Trophoblast cell (in vitro differentiated cells and primary cell): Measurements from ENCODE around the gene KCNMB2.

Experiments
- DNase-seq, 2 donors: peaks; one replicate each; pipeline ENCODE4 v3.0.0-alpha.2; 2016
- H2AFZ ChIP-seq: 2 replicates; pipeline ENCODE4 v1.6.1; 2013; ENCODE audit warnings: low read length, moderate library complexity, mild to moderate bottlenecking; ENCODE audit not compliant: insufficient read depth, poor library complexity
- H2AK5ac ChIP-seq: 2 replicates; pipeline ENCODE4 v1.6.1; 2013; ENCODE audit warnings: mild to moderate bottlenecking, low read length
- H2BK120ac ChIP-seq: 2 replicates; pipeline ENCODE4 v1.6.1; 2013; ENCODE audit warnings: low read length, mild to moderate bottlenecking, moderate library complexity; ENCODE audit not compliant: insufficient read depth, poor library complexity
- H2BK12ac ChIP-seq: 2 replicates; pipeline ENCODE4 v1.6.1; 2013; ENCODE audit warnings: mild to moderate bottlenecking, low read length, moderate library complexity
- H2BK5ac ChIP-seq: 2 replicates; pipeline ENCODE4 v1.6.1; 2013; ENCODE audit warnings: low read length, low read depth, moderate library complexity, mild to moderate bottlenecking; ENCODE audit not compliant: poor library complexity
- H3K14ac ChIP-seq: 2 replicates; pipeline ENCODE4 v1.6.1; 2013; ENCODE audit warnings: mild to moderate bottlenecking, low read length
- H3K18ac ChIP-seq: 2 replicates; pipeline ENCODE4 v1.6.1; 2013; ENCODE audit warnings: mild to moderate bottlenecking, low read length
- H3K23ac ChIP-seq: 2 replicates; pipeline ENCODE4 v1.6.1; 2013; ENCODE audit warnings: low read length
- H3K27ac ChIP-seq: 2 replicates; pipeline ENCODE4 v1.5.1; 2013; ENCODE audit warnings: low read depth, mild to moderate bottlenecking, inconsistent platforms, low read length, moderate library complexity
- H3K27me3 ChIP-seq: 2 replicates; pipeline ENCODE4 v1.6.1; 2013; ENCODE audit warnings: inconsistent platforms, mild to moderate bottlenecking, low read length, moderate library complexity; ENCODE audit not compliant: insufficient read depth
- H3K36me3 ChIP-seq, 2 experiments: 1 replicate in 1 of 2; 2 replicates in 1 of 2; pipeline ENCODE4 v1.6.1; 2013; ENCODE audit warnings: low read length in 2 of 2, mild to moderate bottlenecking in 2 of 2, moderate library complexity in 1 of 2; ENCODE audit not compliant: insufficient read depth in 2 of 2, control insufficient read depth in 1 of 2
- H3K4ac ChIP-seq: 2 replicates; pipeline ENCODE4 v1.6.1; 2013; ENCODE audit warnings: low read depth, mild to moderate bottlenecking, low read length, moderate library complexity
- H3K4me1 ChIP-seq, 2 experiments: 1 replicate in 1 of 2; 2 replicates in 1 of 2; pipeline ENCODE4 v1.6.1; 2013; ENCODE audit warnings: low read length in 2 of 2, mild to moderate bottlenecking in 2 of 2, moderate library complexity in 1 of 2; ENCODE audit not compliant: insufficient read depth in 2 of 2, control insufficient read depth in 1 of 2
- H3K4me2 ChIP-seq: 2 replicates; pipeline ENCODE4 v1.6.1; 2013; ENCODE audit warnings: inconsistent platforms, mild to moderate bottlenecking, low read length, moderate library complexity
- H3K4me3 ChIP-seq: 2 replicates; pipeline ENCODE4 v1.5.1; 2013; ENCODE audit warnings: mild to moderate bottlenecking, low read depth, low read length, inconsistent platforms
- H3K79me1 ChIP-seq: one replicate; pipeline ENCODE4 v1.6.1; 2013; ENCODE audit warnings: low read length
- H3K79me2 ChIP-seq: 2 replicates; pipeline ENCODE4 v1.6.1; 2013; ENCODE audit warnings: low read length, mild to moderate bottlenecking; ENCODE audit not compliant: control insufficient read depth, insufficient read depth, poor library complexity
- H3K9ac ChIP-seq: 2 replicates; pipeline ENCODE4 v1.6.1; 2013; ENCODE audit warnings: mild to moderate bottlenecking, low read length
- H3K9me3 ChIP-seq: 2 replicates; pipeline ENCODE4 v1.6.1; 2013; ENCODE audit warnings: low read depth, mild to moderate bottlenecking, control low read depth, inconsistent platforms, low read length; ENCODE audit not compliant: insufficient read depth
- H4K12ac ChIP-seq: 2 replicates; pipeline ENCODE4 v1.6.1; 2013; ENCODE audit warnings: low read depth, mild to moderate bottlenecking, low read length, moderate library complexity
- H4K8ac ChIP-seq: 2 replicates; pipeline ENCODE4 v1.6.1; 2013; ENCODE audit warnings: low read depth, mild to moderate bottlenecking, low read length, moderate library complexity
- H4K91ac ChIP-seq: one replicate; pipeline ENCODE4 v1.6.1; 2013; ENCODE audit warnings: low read depth, mild to moderate bottlenecking, low read length, moderate library complexity
- WGBS: extraction: QIAGEN DNeasy Blood & Tissue Kit; methylation state at CpG from one replicate; pipeline ENCODE4 v1.1.7; 2013; ENCODE audit warnings: missing lambda C conversion rate; ENCODE audit not compliant: insufficient read length, insufficient coverage; ENCODE audit errors: extremely low coverage; 5-methylcytosine and 5-hydroxymethylcytosine counted together

The KCNMB2 gene

GRCh38 chr3:178500631-178501030 lies 35.6 kb upstream of the KCNMB2 start:
- Histone ChIP-seq H3K4ac (no peak overlapping the region), H3K36me3 (no peaks in the 10 kb centered on the region), H2BK5ac (no peak overlapping the region), H3K79me2 (no peaks in the 10 kb centered on the region), H3K4me2 (no peak overlapping the region), H2BK120ac (no peak overlapping the region), H2AK5ac (no peak overlapping the region), H3K27me3 (no peaks in the 10 kb centered on the region), H3K79me1 (no peaks in the 10 kb centered on the region), H2BK12ac (no peak overlapping the region), H3K9me3 (peaks cover 6% of the 10 kb centered on the region), H3K4me3 (no peak overlapping the region), H3K27ac (no peak overlapping the region), H4K91ac (no peak overlapping the region), H3K23ac (no peak overlapping the region), H2AFZ (no peak overlapping the region), H3K4me1 (no peaks in the 10 kb centered on the region), H3K18ac (no peak overlapping the region), H4K8ac (no peak overlapping the region), H4K12ac (no peak overlapping the region), H3K9ac (no peak overlapping the region), H3K14ac (no peak overlapping the region)
- no CpG with 5 or more reads among the region's 9 CpGs for WGBS
- DNase-seq, result no peak

GRCh38 chr3:178504128-178504527 lies 32.1 kb upstream of the KCNMB2 start:
- H3K4me3 ChIP-seq, result no peak overlapping the region
- H2BK120ac ChIP-seq, result no peak overlapping the region
- DNase-seq, result no peak
- no peaks in the 10 kb centered on the region for H3K4me1 ChIP-seq
- H3K9ac ChIP-seq, result no peak overlapping the region
- H3K18ac ChIP-seq, result no peak overlapping the region
- no peak overlapping the region for H2AFZ ChIP-seq
- no peak overlapping the region for H3K23ac ChIP-seq
- WGBS, result no CpG with 5 or more reads among the region's 2 CpGs
- H3K27ac ChIP-seq, result no peak overlapping the region
- H4K12ac ChIP-seq, result no peak overlapping the region
- H3K27me3 ChIP-seq, result no peaks in the 10 kb centered on the region
- H2BK5ac ChIP-seq, result no peak overlapping the region
- no peak overlapping the region for H2AK5ac ChIP-seq
- H3K14ac ChIP-seq, result no peak overlapping the region
- no peaks in the 10 kb centered on the region for H3K79me1 ChIP-seq
- no peak overlapping the region for H3K4me2 ChIP-seq
- no peaks in the 10 kb centered on the region for H3K79me2 ChIP-seq
- H3K9me3 ChIP-seq, result no peaks in the 10 kb centered on the region
- H4K91ac ChIP-seq, result no peak overlapping the region
- no peak overlapping the region for H4K8ac ChIP-seq
- no peaks in the 10 kb centered on the region for H3K36me3 ChIP-seq
- no peak overlapping the region for H2BK12ac ChIP-seq
- no peak overlapping the region for H3K4ac ChIP-seq

GRCh38 chr3:178505832-178506231 lies 30.4 kb upstream of the KCNMB2 start:
- Histone ChIP-seq H3K9ac (no peak overlapping the region), H3K4me2 (no peak overlapping the region), H3K27ac (no peak overlapping the region), H3K36me3 (no peaks in the 10 kb centered on the region), H3K9me3 (no peaks in the 10 kb centered on the region), H2BK12ac (no peak overlapping the region), H2BK120ac (no peak overlapping the region), H3K79me1 (no peaks in the 10 kb centered on the region), H3K14ac (no peak overlapping the region), H3K23ac (no peak overlapping the region), H4K91ac (no peak overlapping the region), H4K12ac (no peak overlapping the region), H3K4me1 (no peaks in the 10 kb centered on the region), H3K4me3 (no peak overlapping the region), H2BK5ac (no peak overlapping the region), H4K8ac (no peak overlapping the region), H3K4ac (no peak overlapping the region), H3K27me3 (no peaks in the 10 kb centered on the region), H3K18ac (no peak overlapping the region), H3K79me2 (no peaks in the 10 kb centered on the region), H2AFZ (no peak overlapping the region), H2AK5ac (no peak overlapping the region)
- DNase-seq, result no peak
- WGBS, result no CpG with 5 or more reads among the region's 3 CpGs

GRCh38 chr3:178507507-178508442 lies 28.5 kb upstream of the KCNMB2 start:
- Histone ChIP-seq H2AFZ (no peak overlapping the region), H4K91ac (no peak overlapping the region), H3K4me2 (no peak overlapping the region), H4K8ac (no peak overlapping the region), H3K18ac (no peak overlapping the region), H3K36me3 (no peaks in the 10 kb centered on the region), H2BK120ac (no peak overlapping the region), H2BK5ac (no peak overlapping the region), H3K4ac (no peak overlapping the region), H2AK5ac (no peak overlapping the region), H2BK12ac (no peak overlapping the region), H3K27me3 (no peaks in the 10 kb centered on the region), H3K23ac (no peak overlapping the region), H3K79me1 (no peaks in the 10 kb centered on the region), H3K9me3 (no peaks in the 10 kb centered on the region), H3K9ac (no peak overlapping the region), H4K12ac (no peak overlapping the region), H3K4me3 (no peak overlapping the region), H3K27ac (no peak overlapping the region), H3K4me1 (no peaks in the 10 kb centered on the region), H3K14ac (no peak overlapping the region), H3K79me2 (no peaks in the 10 kb centered on the region)
- DNase-seq, result no peak
- no CpG with 5 or more reads among the region's 5 CpGs for WGBS
